ENCODE results near the gene CARS2.

GRCh38 chr13:110713981-110714796 lies 8.3 kb upstream of the CARS2 start:
- no peak for TF ChIP-seq ESRRG (CRISPR knock-in tag; IDR thresholded peaks at IDR 0.05)
- no peak for TF ChIP-seq PPARA (CRISPR knock-in tag; IDR thresholded peaks at IDR 0.05; ENCODE audit: borderline replicate concordance)
- no peak for TF ChIP-seq TOX (CRISPR knock-in tag; IDR thresholded peaks at IDR 0.05; ENCODE audit: borderline replicate concordance)
- TF ChIP-seq ZFP3 (CRISPR knock-in tag; IDR thresholded peaks at IDR 0.05) = no peak
- no peak for TF ChIP-seq PATZ1 (CRISPR knock-in tag; IDR thresholded peaks at IDR 0.05; ENCODE audit: borderline replicate concordance)
- no peak for TF ChIP-seq OSR1 (CRISPR knock-in tag; IDR thresholded peaks at IDR 0.05)
- TF ChIP-seq ARNTL (CRISPR knock-in tag; IDR thresholded peaks at IDR 0.05; ENCODE audit: borderline replicate concordance, low read depth) = no peak
- no peak for TF ChIP-seq RARB (CRISPR knock-in tag; IDR thresholded peaks at IDR 0.05)
- TF ChIP-seq POU6F1 (CRISPR knock-in tag; IDR thresholded peaks at IDR 0.05; ENCODE audit: borderline replicate concordance, low read depth) = no peak
- TF ChIP-seq ZFP30 (CRISPR knock-in tag; IDR thresholded peaks at IDR 0.05) = no peak
- no peak for TF ChIP-seq BACH2 (CRISPR knock-in tag; IDR thresholded peaks at IDR 0.05; ENCODE audit: borderline replicate concordance)
- TF ChIP-seq GLIS3 (CRISPR knock-in tag; IDR thresholded peaks at IDR 0.05) = no peak
- TF ChIP-seq ZC3H10 (CRISPR knock-in tag; IDR thresholded peaks at IDR 0.05) = no peak
